Measurements from ENCODE around the gene TBC1D5.

Gene TBC1D5

DNA sequence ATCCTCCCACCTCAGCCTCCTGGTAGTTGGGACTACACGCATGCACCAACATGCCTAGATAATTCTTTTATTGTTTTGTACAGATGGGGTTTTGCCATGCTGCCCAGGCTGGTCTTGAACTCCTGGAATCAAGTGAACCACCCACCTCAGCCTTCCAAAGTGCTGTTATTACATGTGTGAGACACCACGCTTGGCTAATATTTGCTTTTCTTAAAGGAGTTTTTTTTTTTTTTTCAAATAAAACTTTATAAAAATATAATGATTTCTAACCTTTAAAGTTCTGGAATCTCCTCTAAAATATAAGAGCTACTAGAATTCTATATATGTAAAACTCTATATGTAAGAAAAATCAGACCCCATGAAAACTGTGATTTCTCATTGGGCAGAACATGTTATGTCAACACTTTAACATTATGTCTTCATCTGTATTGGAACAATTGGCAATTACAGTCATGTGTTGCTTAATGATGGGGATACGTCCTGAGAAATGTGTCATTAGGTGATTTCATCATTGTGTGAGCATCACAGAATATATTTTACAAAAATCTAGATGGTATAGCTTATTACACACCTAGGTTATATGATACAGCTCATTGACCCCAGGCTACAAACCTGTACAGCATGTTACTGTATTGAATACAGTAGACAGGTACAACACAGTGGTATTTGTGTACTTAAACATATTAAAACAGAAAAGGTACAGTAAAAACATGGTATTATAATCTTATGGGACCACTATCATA is 480.6 kb downstream of the TBC1D5 start:
- 80 to 96% methylated on average over 1 of the region's 3 CpGs for WGBS, 2 experiments
- Histone ChIP-seq H3K4me1 (ENCODE audit: control insufficient read depth, insufficient read depth, low read length) (no peaks in the 10 kb centered on the region), H3K4me3 (ENCODE audit: insufficient read depth, low read depth, low read length) (no peak overlapping the region), H3K36me3 (ENCODE audit: control insufficient read depth, insufficient read depth, low read length) (no peaks in the 10 kb centered on the region), H3K27ac (ENCODE audit: insufficient read depth, low read depth, low read length, poor library complexity, severe bottlenecking) (no peak overlapping the region), H3K27me3 (ENCODE audit: control insufficient read depth, insufficient read depth, low read length, poor library complexity, severe bottlenecking) (no peaks in the 10 kb centered on the region), H3K9me3 (ENCODE audit: control insufficient read depth, low read length) (no peaks in the 10 kb centered on the region)

DNA sequence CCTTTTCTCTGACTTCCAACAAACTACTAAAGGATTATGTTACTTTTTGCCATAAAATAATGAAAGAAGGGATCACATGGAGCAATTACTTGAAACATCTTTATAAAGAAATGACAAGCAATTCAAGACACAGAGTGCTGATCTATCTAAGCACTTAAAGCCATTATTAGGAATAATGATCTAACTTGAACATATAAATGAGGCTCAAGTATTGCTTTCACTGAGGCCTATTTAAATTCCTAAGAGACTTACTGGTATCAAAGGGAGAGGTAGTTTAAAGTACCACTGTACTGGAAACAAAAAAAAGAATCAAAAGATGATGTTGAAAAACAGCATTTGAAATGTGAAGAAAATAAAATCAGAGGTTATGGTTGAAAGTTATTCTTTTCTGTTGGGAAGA is 482.2 kb downstream of the TBC1D5 start:
- Histone ChIP-seq H3K4me1 (ENCODE audit: control insufficient read depth, insufficient read depth, low read length) (no peaks in the 10 kb centered on the region), H3K4me3 (ENCODE audit: insufficient read depth, low read depth, low read length) (no peak overlapping the region), H3K27me3 (ENCODE audit: control insufficient read depth, insufficient read depth, low read length, poor library complexity, severe bottlenecking) (no peaks in the 10 kb centered on the region), H3K9me3 (ENCODE audit: control insufficient read depth, low read length) (no peaks in the 10 kb centered on the region), H3K27ac (ENCODE audit: insufficient read depth, low read depth, low read length, poor library complexity, severe bottlenecking) (no peak overlapping the region), H3K36me3 (ENCODE audit: control insufficient read depth, insufficient read depth, low read length) (no peaks in the 10 kb centered on the region)

DNA sequence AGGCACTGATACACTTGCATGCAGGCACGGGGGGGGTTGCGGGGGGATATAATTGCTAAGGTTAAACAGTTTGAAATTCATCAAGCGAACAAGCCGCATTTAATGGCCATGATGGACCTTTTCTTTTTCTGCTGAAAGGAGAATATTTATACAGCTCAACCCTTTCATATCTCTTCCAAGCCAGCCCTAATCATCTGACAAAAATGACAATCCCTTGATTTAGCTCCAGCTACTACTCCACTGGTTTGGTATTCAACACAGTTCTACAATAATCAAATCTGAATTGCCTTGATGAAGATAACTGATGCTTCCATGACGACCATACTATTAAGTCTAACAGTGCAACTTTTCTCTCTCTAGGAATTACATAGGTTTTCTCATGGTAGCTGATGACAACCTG is 482.7 kb downstream of the TBC1D5 start:
- no peak overlapping the region for H3K4me3 ChIP-seq (ENCODE audit: insufficient read depth, low read depth, low read length)
- H3K27ac ChIP-seq (ENCODE audit: insufficient read depth, low read depth, low read length, poor library complexity, severe bottlenecking), result no peak overlapping the region
- WGBS, 2 experiments, result 92 to 93% methylated on average over 4 to 5 of the region's 5 CpGs
- H3K9me3 ChIP-seq (ENCODE audit: control insufficient read depth, low read length), result no peaks in the 10 kb centered on the region
- H3K36me3 ChIP-seq (ENCODE audit: control insufficient read depth, insufficient read depth, low read length), result no peaks in the 10 kb centered on the region
- no peaks in the 10 kb centered on the region for H3K4me1 ChIP-seq (ENCODE audit: control insufficient read depth, insufficient read depth, low read length)
- no peaks in the 10 kb centered on the region for H3K27me3 ChIP-seq (ENCODE audit: control insufficient read depth, insufficient read depth, low read length, poor library complexity, severe bottlenecking)

DNA sequence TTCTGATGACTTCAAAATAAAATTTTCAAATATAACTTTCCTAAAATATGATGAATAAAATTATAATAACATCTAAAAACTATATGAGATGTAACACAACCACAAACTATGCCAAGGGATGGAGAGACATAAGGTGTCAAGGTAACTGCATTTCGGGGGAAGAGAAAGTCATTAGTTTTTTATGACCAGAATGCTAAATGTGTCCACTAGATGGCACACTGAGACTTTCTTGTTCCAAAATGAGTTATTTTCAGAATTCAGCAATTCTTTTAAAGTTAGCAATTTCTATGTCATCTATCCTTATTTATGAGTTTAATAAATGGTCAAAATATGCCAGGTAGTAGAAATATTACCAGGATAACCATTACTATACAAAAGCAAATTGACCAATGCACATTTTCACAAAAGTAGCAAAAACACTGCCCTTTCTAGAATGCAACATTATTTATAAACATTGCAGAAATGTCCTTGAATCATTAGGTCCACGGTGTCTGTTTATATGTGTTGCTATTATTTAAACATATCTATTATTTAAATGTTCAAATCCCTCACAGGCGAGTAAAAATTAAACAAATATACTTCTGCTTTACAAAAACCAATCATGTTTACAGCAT is 483.5 kb downstream of the TBC1D5 start:
- Histone ChIP-seq H3K9me3 (ENCODE audit: control insufficient read depth, low read length) (no peaks in the 10 kb centered on the region), H3K36me3 (ENCODE audit: control insufficient read depth, insufficient read depth, low read length) (no peaks in the 10 kb centered on the region), H3K4me1 (ENCODE audit: control insufficient read depth, insufficient read depth, low read length) (no peaks in the 10 kb centered on the region), H3K27me3 (ENCODE audit: control insufficient read depth, insufficient read depth, low read length, poor library complexity, severe bottlenecking) (no peaks in the 10 kb centered on the region), H3K27ac (ENCODE audit: insufficient read depth, low read depth, low read length, poor library complexity, severe bottlenecking) (no peak overlapping the region), H3K4me3 (ENCODE audit: insufficient read depth, low read depth, low read length) (no peak overlapping the region)
- 25 to 39% methylated on average over 1 of the region's 3 CpGs for WGBS, 2 experiments

DNA sequence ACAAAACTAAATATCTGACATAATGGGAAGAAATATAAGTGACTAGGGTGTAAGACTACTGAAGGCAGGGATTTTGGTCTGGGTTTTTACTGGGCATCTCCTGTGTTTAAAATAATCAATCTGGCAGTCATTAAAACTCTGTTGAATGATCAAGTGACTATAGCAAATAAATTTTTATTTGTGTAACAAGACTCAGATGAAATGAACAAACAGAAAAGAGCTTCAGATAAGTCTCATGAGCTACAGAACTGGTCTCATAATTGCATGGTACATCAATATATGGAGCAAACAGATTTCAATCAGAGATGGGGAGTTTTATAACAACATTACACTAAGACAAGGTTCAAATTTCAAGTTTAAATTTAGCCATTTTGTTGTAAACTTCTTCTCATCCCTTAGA is 485.2 kb downstream of the TBC1D5 start:
- Histone ChIP-seq H3K4me1 (ENCODE audit: control insufficient read depth, insufficient read depth, low read length) (no peaks in the 10 kb centered on the region), H3K4me3 (ENCODE audit: insufficient read depth, low read depth, low read length) (no peak overlapping the region), H3K36me3 (ENCODE audit: control insufficient read depth, insufficient read depth, low read length) (no peaks in the 10 kb centered on the region), H3K27me3 (ENCODE audit: control insufficient read depth, insufficient read depth, low read length, poor library complexity, severe bottlenecking) (no peaks in the 10 kb centered on the region), H3K27ac (ENCODE audit: insufficient read depth, low read depth, low read length, poor library complexity, severe bottlenecking) (no peak overlapping the region), H3K9me3 (ENCODE audit: control insufficient read depth, low read length) (no peaks in the 10 kb centered on the region)

DNA sequence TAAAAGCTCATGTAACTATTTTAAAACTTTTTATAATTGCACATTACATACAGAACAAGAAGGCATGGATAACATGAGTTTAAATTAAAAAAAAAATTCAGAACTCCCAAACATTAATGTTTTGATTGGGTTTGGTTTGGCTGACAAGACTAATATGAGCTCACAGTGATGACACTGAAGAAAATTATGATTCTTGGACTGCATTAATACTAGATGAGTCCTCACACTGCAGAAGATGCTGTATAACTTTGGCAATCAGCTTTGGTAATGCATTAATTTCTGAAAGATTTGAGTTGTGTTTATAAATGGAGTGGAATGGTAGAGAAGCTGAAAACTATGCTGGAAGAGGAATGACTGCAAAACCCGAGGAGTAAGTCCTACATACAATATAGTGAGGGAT is 498.8 kb downstream of the TBC1D5 start:
- Histone ChIP-seq H3K27ac (ENCODE audit: insufficient read depth, low read depth, low read length, poor library complexity, severe bottlenecking) (no peak overlapping the region), H3K27me3 (ENCODE audit: control insufficient read depth, insufficient read depth, low read length, poor library complexity, severe bottlenecking) (no peaks in the 10 kb centered on the region), H3K4me1 (ENCODE audit: control insufficient read depth, insufficient read depth, low read length) (no peaks in the 10 kb centered on the region), H3K9me3 (ENCODE audit: control insufficient read depth, low read length) (no peaks in the 10 kb centered on the region), H3K4me3 (ENCODE audit: insufficient read depth, low read depth, low read length) (no peak overlapping the region), H3K36me3 (ENCODE audit: control insufficient read depth, insufficient read depth, low read length) (no peaks in the 10 kb centered on the region)
- 79 to 86% methylated on average over 1 of the region's 1 CpG for WGBS, 2 experiments

DNA sequence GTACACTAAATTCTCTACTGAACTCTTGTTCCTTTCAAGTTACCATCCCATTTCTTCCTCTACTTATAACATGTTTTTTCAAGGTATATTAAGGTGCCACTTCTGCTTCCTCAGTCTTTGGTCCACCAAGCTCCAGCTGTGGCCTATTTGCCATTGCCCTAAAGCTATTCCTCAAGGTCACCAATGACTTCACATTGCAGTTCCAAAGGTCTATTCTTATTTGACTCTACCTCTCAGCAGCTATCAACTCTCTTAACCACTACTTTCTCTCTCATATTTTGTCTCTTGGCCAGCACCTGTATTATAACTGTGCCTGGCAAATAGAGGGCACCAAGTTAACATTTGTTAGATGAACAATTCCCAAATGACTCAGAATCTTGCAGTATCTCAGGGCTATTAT is 503.0 kb downstream of the TBC1D5 start:
- no peaks in the 10 kb centered on the region for H3K9me3 ChIP-seq (ENCODE audit: control insufficient read depth, low read length)
- no peaks in the 10 kb centered on the region for H3K36me3 ChIP-seq (ENCODE audit: control insufficient read depth, insufficient read depth, low read length)
- no peak overlapping the region for H3K27ac ChIP-seq (ENCODE audit: insufficient read depth, low read depth, low read length, poor library complexity, severe bottlenecking)
- no peaks in the 10 kb centered on the region for H3K27me3 ChIP-seq (ENCODE audit: control insufficient read depth, insufficient read depth, low read length, poor library complexity, severe bottlenecking)
- no peak overlapping the region for H3K4me3 ChIP-seq (ENCODE audit: insufficient read depth, low read depth, low read length)
- H3K4me1 ChIP-seq (ENCODE audit: control insufficient read depth, insufficient read depth, low read length), result no peaks in the 10 kb centered on the region

DNA sequence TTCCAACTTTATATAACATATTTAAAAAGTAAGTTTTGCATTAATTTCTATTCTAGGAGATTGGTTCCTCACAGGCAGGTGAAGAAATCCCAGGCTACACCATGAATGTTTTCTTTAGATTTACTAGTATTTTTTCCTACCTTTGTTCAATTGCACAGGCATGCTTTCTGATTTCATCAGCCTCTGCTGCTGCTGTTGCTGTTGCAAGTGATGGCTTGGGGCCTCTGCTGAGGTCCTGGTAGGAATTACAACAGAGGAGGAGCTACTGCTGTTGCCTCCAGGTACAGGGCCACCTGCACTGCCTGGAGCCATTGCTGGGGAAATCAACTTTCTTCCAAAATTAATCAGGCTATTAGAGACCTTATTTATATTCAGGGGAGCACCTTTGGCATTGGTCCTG is 504.4 kb downstream of the TBC1D5 start:
- Histone ChIP-seq H3K9me3 (ENCODE audit: control insufficient read depth, low read length) (no peaks in the 10 kb centered on the region), H3K27ac (ENCODE audit: insufficient read depth, low read depth, low read length, poor library complexity, severe bottlenecking) (no peak overlapping the region), H3K4me3 (ENCODE audit: insufficient read depth, low read depth, low read length) (no peak overlapping the region), H3K36me3 (ENCODE audit: control insufficient read depth, insufficient read depth, low read length) (no peaks in the 10 kb centered on the region), H3K27me3 (ENCODE audit: control insufficient read depth, insufficient read depth, low read length, poor library complexity, severe bottlenecking) (no peaks in the 10 kb centered on the region), H3K4me1 (ENCODE audit: control insufficient read depth, insufficient read depth, low read length) (no peaks in the 10 kb centered on the region)

DNA sequence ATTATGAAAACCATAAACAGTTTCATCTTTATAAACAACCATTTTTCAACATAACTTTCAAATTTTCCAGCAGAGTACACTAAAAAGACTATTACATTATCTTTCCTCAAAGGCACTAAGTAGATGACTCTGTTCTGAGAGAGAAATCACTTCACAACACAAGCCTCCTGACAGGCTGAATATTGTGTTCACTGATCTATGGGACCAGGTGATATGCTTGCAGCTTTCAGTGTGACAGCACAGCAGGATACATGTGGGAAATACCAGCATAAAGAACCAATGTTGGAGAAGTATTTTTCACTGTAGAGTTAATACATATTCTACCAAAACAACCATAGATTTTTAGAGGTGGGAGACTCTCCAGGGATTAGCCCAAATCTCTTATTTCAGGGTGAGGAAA is 507.1 kb downstream of the TBC1D5 start:
- Histone ChIP-seq H3K36me3 (ENCODE audit: control insufficient read depth, insufficient read depth, low read length) (no peaks in the 10 kb centered on the region), H3K4me3 (ENCODE audit: insufficient read depth, low read depth, low read length) (no peak overlapping the region), H3K4me1 (ENCODE audit: control insufficient read depth, insufficient read depth, low read length) (no peaks in the 10 kb centered on the region), H3K27ac (ENCODE audit: insufficient read depth, low read depth, low read length, poor library complexity, severe bottlenecking) (no peak overlapping the region), H3K27me3 (ENCODE audit: control insufficient read depth, insufficient read depth, low read length, poor library complexity, severe bottlenecking) (no peaks in the 10 kb centered on the region), H3K9me3 (ENCODE audit: control insufficient read depth, low read length) (no peaks in the 10 kb centered on the region)

DNA sequence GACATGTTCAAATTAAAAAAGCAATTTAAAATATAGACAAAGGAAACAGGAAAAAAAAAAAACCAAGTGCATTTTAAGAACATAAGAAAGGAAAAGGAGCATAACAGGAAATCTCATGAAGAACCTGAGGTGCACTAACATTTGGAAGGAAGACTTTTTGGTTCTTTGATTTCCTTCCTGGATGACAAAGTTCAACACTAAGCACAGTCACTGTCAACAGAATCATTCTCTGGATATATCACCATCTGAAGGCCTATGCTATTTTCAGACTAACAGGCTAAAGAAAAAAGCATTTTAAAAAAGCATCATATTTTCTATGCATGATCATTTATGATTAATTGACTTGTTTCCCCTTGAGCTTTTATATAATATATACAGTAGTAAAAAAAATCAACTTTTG is 508.0 kb downstream of the TBC1D5 start:
- Histone ChIP-seq H3K4me1 (ENCODE audit: control insufficient read depth, insufficient read depth, low read length) (no peaks in the 10 kb centered on the region), H3K27ac (ENCODE audit: insufficient read depth, low read depth, low read length, poor library complexity, severe bottlenecking) (no peak overlapping the region), H3K27me3 (ENCODE audit: control insufficient read depth, insufficient read depth, low read length, poor library complexity, severe bottlenecking) (no peaks in the 10 kb centered on the region), H3K36me3 (ENCODE audit: control insufficient read depth, insufficient read depth, low read length) (no peaks in the 10 kb centered on the region), H3K9me3 (ENCODE audit: control insufficient read depth, low read length) (no peaks in the 10 kb centered on the region), H3K4me3 (ENCODE audit: insufficient read depth, low read depth, low read length) (no peak overlapping the region)

DNA sequence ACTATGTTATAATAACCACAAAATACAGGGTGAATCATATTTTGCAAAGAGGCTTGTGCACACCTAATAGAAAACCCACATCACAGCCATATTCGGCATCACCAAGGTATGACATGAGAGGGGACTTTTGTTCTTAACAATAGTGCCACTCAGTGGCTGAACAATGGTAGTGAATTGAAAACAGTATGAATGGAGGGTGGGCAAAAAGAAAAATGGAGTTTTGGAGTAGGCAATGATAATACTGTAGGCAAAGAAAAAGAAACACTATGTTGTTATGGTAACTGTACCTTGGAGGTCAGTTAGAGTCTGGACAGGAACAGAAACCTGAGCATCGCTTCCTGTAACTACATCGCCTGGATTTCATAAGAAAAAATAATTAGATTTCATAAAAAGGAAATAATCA is 509.0 kb downstream of the TBC1D5 start:
- H3K27ac ChIP-seq (ENCODE audit: insufficient read depth, low read depth, low read length, poor library complexity, severe bottlenecking), result no peak overlapping the region
- WGBS, 2 experiments, result 55 to 72% methylated on average over 2 to 3 of the region's 3 CpGs
- no peak overlapping the region for H3K4me3 ChIP-seq (ENCODE audit: insufficient read depth, low read depth, low read length)
- H3K4me1 ChIP-seq (ENCODE audit: control insufficient read depth, insufficient read depth, low read length), result no peaks in the 10 kb centered on the region
- no peaks in the 10 kb centered on the region for H3K9me3 ChIP-seq (ENCODE audit: control insufficient read depth, low read length)
- no peaks in the 10 kb centered on the region for H3K27me3 ChIP-seq (ENCODE audit: control insufficient read depth, insufficient read depth, low read length, poor library complexity, severe bottlenecking)
- H3K36me3 ChIP-seq (ENCODE audit: control insufficient read depth, insufficient read depth, low read length), result no peaks in the 10 kb centered on the region

Measured in ectodermal cell (in vitro differentiated cells).